ENCODE results near the gene ABCA12. TPM values are rescaled to one million over a fixed set of nuclear protein-coding genes. Genes with fewer than 3 reads are reported as not detected.

ABCA12 gene
- total RNA-seq, 6 experiments from 2014 or later: 0.05 to 0.38 (median 0.08) TPM; not detected in 1

DNA sequence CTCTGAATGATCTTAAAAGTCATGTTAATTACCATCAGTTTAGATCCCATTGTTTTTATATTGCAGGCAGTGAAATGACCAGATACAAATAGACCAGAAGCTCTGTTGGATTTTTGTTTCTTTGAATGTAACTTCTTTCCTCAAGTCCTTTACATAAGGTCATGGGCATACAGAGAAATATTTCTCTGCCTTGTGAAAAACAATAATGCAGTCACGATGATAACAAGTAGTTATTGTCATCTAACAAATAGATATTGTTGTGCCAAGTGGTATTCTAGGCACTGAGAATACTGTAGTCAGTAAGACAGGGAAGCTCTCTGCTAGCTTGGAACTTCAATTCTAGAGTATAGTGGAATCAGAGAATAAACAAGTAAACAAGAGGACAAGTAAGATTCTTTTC lies 234.2 kb downstream of the ABCA12 start:
- Mint-ChIP-seq H3K4me3 (no peak overlapping the region), H3K27me3 (ENCODE audit: insufficient read depth) (no peaks in the 10 kb centered on the region), H3K36me3 (ENCODE audit: low read depth) (no peaks in the 10 kb centered on the region), H3K27ac (no peak overlapping the region), H3K4me1 (ENCODE audit: low read depth) (no peaks in the 10 kb centered on the region), H3K9me3 (no peaks in the 10 kb centered on the region)
- DNase-seq: no peak
- TF ChIP-seq, protein P1, sequence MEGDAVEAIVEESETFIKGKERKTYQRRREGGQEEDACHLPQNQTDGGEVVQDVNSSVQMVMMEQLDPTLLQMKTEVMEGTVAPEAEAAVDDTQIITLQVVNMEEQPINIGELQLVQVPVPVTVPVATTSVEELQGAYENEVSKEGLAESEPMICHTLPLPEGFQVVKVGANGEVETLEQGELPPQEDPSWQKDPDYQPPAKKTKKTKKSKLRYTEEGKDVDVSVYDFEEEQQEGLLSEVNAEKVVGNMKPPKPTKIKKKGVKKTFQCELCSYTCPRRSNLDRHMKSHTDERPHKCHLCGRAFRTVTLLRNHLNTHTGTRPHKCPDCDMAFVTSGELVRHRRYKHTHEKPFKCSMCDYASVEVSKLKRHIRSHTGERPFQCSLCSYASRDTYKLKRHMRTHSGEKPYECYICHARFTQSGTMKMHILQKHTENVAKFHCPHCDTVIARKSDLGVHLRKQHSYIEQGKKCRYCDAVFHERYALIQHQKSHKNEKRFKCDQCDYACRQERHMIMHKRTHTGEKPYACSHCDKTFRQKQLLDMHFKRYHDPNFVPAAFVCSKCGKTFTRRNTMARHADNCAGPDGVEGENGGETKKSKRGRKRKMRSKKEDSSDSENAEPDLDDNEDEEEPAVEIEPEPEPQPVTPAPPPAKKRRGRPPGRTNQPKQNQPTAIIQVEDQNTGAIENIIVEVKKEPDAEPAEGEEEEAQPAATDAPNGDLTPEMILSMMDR (IDR thresholded peaks at IDR 0.05): no peak

DNA sequence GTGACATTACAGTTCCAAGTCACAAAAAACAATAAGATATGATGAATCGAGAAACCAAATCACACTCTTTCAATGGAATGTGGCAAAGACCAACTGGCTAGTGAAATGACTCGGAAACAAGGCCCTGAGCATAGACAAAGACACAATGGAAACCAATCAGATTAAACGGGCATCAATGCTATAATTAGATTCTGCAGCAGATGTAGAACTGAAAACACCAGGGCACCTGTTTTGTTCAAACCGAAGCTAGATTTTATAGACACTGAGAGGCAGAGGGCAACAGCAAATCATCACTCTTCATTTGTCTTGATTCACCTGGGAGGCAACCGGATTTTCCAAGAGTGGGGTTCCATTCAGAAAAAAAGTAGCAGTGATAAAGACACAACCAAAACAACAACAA lies 236.1 kb downstream of the ABCA12 start:
- H3K4me1 Mint-ChIP-seq (ENCODE audit: low read depth): no peaks in the 10 kb centered on the region
- H3K36me3 Mint-ChIP-seq (ENCODE audit: low read depth): no peaks in the 10 kb centered on the region
- no peak overlapping the region for H3K4me3 Mint-ChIP-seq
- H3K27ac Mint-ChIP-seq: no peak overlapping the region
- H3K27me3 Mint-ChIP-seq (ENCODE audit: insufficient read depth): no peaks in the 10 kb centered on the region
- TF ChIP-seq, protein P1 (IDR thresholded peaks at IDR 0.05): no peak
- DNase-seq: no peak
- no peaks in the 10 kb centered on the region for H3K9me3 Mint-ChIP-seq

DNA sequence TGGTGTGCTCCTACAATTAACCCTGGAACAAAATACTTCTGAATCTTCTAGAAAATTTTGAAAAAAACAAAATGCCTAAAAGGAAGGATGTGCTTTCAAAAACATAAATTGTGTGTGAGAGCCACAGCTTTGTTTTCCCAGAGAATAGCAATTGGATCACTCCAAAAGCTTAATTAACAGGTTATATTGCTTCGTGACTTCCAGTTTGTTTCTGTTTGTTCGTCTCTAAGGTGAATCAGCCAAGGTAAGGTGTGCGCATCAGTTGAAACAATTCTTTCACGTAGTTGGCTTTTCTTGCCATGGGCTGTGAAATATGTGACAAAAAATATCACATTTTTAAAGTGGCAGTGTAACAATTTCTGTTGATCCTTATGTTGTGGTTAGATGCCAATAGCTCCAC lies 238.7 kb downstream of the ABCA12 start:
- no peaks in the 10 kb centered on the region for H3K36me3 Mint-ChIP-seq (ENCODE audit: low read depth)
- DNase-seq: no peak
- H3K27me3 Mint-ChIP-seq (ENCODE audit: insufficient read depth): no peaks in the 10 kb centered on the region
- no peak overlapping the region for H3K27ac Mint-ChIP-seq
- H3K4me1 Mint-ChIP-seq (ENCODE audit: low read depth): no peaks in the 10 kb centered on the region
- no peak overlapping the region for H3K4me3 Mint-ChIP-seq
- TF ChIP-seq, protein P1 (IDR thresholded peaks at IDR 0.05): no peak
- H3K9me3 Mint-ChIP-seq: no peaks in the 10 kb centered on the region

DNA sequence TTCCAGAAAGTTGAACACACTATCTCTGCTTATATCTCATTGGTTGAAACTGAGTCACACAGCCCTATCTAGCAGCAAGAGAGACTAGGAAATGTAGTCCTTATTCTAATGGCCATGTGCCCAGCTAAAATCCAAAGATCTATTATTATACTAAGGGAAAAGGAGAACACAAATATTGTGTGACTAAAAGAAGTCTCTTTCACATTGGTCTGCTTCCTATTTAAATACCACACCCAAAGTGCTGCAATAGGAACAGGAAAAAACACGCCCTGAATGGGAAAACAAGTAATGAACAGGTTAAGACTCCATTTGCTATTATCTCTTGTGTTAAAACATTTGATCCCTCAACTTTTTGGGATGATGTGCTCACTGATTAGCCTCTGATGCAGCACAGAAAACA lies 242.2 kb downstream of the ABCA12 start:
- Mint-ChIP-seq H3K4me3 (no peak overlapping the region), H3K9me3 (no peaks in the 10 kb centered on the region), H3K27ac (no peak overlapping the region), H3K36me3 (ENCODE audit: low read depth) (no peaks in the 10 kb centered on the region), H3K4me1 (ENCODE audit: low read depth) (no peaks in the 10 kb centered on the region), H3K27me3 (ENCODE audit: insufficient read depth) (no peaks in the 10 kb centered on the region)
- DNase-seq: no peak
- TF ChIP-seq, protein P1 (IDR thresholded peaks at IDR 0.05): no peak

DNA sequence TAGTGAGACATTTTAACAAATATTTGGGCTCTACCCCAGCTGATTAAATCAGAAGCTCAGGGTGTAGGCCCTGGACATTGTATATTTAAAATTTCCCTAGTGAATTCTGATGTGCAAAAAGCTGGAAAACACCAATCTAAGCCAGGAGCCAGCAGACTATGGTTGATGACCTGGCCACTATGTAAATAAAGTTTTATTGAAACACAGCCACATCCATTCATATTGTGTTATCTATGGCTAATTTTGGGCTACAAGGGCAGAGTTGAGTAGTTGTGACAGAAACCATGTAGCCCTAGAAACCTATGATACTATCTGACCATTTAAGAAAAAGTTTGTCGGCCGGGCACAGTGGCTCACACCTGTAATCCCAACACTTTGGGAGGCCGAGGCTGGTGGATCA lies 243.0 kb downstream of the ABCA12 start:
- no peaks in the 10 kb centered on the region for H3K27me3 Mint-ChIP-seq (ENCODE audit: insufficient read depth)
- no peak overlapping the region for H3K4me3 Mint-ChIP-seq
- H3K9me3 Mint-ChIP-seq: no peaks in the 10 kb centered on the region
- H3K36me3 Mint-ChIP-seq (ENCODE audit: low read depth): no peaks in the 10 kb centered on the region
- no peaks in the 10 kb centered on the region for H3K4me1 Mint-ChIP-seq (ENCODE audit: low read depth)
- DNase-seq: no peak
- no peak overlapping the region for H3K27ac Mint-ChIP-seq
- TF ChIP-seq, protein P1 (IDR thresholded peaks at IDR 0.05): no peak

DNA sequence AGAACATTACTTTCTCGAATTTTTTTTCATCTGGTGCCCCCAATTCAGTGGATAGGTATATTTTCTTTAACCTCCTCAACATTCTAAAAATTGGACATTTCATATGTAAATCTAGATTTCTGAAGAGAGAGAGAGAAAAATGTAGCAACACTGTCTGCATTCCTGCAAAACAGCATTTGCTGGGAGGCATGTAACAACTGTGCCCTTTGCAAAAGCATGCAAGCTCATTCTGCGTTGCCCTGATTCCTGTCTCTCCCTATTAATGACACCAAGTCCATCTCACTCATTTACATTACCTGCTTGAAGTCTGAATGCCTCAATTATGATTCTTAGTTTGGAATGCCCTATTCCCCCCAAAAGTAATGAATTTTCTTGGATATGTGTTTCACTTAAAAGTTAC lies 249.1 kb downstream of the ABCA12 start:
- Mint-ChIP-seq H3K36me3 (ENCODE audit: low read depth) (no peaks in the 10 kb centered on the region), H3K4me1 (ENCODE audit: low read depth) (no peaks in the 10 kb centered on the region), H3K27me3 (ENCODE audit: insufficient read depth) (peaks cover 2% of the 10 kb centered on the region; the same call in 1 of the 2 replicates), H3K27ac (no peak overlapping the region), H3K9me3 (no peaks in the 10 kb centered on the region), H3K4me3 (no peak overlapping the region)
- no peak for DNase-seq
- TF ChIP-seq, protein P1 (IDR thresholded peaks at IDR 0.05): no peak

Data from HFFc6 (cell line).